Measurements from ENCODE around the gene OSBPL9. TPM values are rescaled to one million over a fixed set of nuclear protein-coding genes. Genes with fewer than 3 reads are reported as not detected.

The OSBPL9 gene
- polyA plus RNA-seq, 1 donor (not counting 4 experiments of a cell fraction or from before 2014, with no cell fraction given) = 62.7 TPM

- DNase-seq (ENCODE audit: low read depth, low spot score) (no peak), FAIRE-seq (no peak)
- no peak overlapping the region for H3K4me3 ChIP-seq (ENCODE audit: control insufficient read depth in 2 of 3, extremely low read depth in 1 of 3, insufficient read depth in 2 of 3, low read depth in 1 of 3, low read length in 3 of 3)
- H3K4me2 ChIP-seq (ENCODE audit: control insufficient read depth, extremely low read depth, insufficient read depth, low read depth, low read length) = no peak overlapping the region
- H3K27me3 ChIP-seq (ENCODE audit: control insufficient read depth, extremely low read depth, insufficient read depth, low read length) = no peaks in the 10 kb centered on the region
- dilution Hi-C loops (cut with MboI; ENCODE audit: extremely low pct_ligation_motif_present, low sequenced_read_pairs) = no loop called here
- H3K9me3 ChIP-seq (ENCODE audit: control insufficient read depth, low read depth, low read length) = no peaks in the 10 kb centered on the region
- no peak overlapping the region for H2AFZ ChIP-seq (ENCODE audit: control insufficient read depth, low read length)
- no peak overlapping the region for H3K9ac ChIP-seq (ENCODE audit: control insufficient read depth, extremely low read depth, insufficient read depth, low read length)
- no peaks in the 10 kb centered on the region for H4K20me1 ChIP-seq (ENCODE audit: control insufficient read depth, extremely low read depth, insufficient read depth, low read length)
- TF ChIP-seq, protein P1, sequence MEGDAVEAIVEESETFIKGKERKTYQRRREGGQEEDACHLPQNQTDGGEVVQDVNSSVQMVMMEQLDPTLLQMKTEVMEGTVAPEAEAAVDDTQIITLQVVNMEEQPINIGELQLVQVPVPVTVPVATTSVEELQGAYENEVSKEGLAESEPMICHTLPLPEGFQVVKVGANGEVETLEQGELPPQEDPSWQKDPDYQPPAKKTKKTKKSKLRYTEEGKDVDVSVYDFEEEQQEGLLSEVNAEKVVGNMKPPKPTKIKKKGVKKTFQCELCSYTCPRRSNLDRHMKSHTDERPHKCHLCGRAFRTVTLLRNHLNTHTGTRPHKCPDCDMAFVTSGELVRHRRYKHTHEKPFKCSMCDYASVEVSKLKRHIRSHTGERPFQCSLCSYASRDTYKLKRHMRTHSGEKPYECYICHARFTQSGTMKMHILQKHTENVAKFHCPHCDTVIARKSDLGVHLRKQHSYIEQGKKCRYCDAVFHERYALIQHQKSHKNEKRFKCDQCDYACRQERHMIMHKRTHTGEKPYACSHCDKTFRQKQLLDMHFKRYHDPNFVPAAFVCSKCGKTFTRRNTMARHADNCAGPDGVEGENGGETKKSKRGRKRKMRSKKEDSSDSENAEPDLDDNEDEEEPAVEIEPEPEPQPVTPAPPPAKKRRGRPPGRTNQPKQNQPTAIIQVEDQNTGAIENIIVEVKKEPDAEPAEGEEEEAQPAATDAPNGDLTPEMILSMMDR (optimal IDR thresholded peaks at IDR 0.05 in 1 of 3, IDR thresholded peaks at IDR 0.05 in 1 of 3, conservative IDR thresholded peaks at IDR 0.05 in 1 of 3; ENCODE audit: extremely low read depth in 1 of 3, insufficient read depth in 2 of 3, low read length in 3 of 3) = no peak
- no peak for TF ChIP-seq EZH2 (IDR thresholded peaks at IDR 0.05; ENCODE audit: low read length)
- H3K9me1 ChIP-seq (ENCODE audit: control insufficient read depth, extremely low read depth, insufficient read depth, low read length) = no peaks in the 10 kb centered on the region
- no peaks in the 10 kb centered on the region for H3K79me2 ChIP-seq (ENCODE audit: control insufficient read depth, insufficient read depth, low read length)
- no peak overlapping the region for H3K27ac ChIP-seq (ENCODE audit: control insufficient read depth, insufficient read depth, low read length)
- H3K4me1 ChIP-seq (ENCODE audit: control insufficient read depth, extremely low read depth, insufficient read depth, low read length) = no peaks in the 10 kb centered on the region
- no peaks in the 10 kb centered on the region for H3K36me3 ChIP-seq (ENCODE audit: control insufficient read depth in 2 of 2, extremely low read depth in 1 of 2, insufficient read depth in 2 of 2, low read length in 2 of 2)
Measured at GRCh38 chr1:51578383-51579109, 38.3 kb upstream of the OSBPL9 start.

DNA sequence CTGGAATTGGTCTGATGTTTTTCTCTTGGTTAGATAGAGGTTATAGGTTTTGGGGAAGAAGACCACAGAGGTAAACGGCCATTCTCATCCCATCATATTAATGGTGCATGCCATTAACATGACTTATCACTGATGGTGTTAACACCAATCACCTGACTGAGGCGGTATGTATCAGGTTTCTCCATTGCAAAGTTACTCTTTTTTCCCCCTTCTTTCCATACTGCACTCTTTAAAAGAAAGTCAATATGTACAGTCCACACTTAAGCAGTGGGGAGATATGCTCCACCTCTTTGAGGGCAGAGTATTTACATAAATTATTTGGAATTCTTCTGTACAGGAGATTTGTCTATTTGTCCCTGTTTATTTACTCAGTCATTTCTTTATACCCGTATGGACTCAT, 35.7 kb upstream of the OSBPL9 start:
- Histone ChIP-seq H3K27me3 (ENCODE audit: control insufficient read depth, extremely low read depth, insufficient read depth, low read length) (no peaks in the 10 kb centered on the region), H3K9me3 (ENCODE audit: control insufficient read depth, low read depth, low read length) (no peaks in the 10 kb centered on the region), H3K9me1 (ENCODE audit: control insufficient read depth, extremely low read depth, insufficient read depth, low read length) (no peaks in the 10 kb centered on the region), H3K79me2 (ENCODE audit: control insufficient read depth, insufficient read depth, low read length) (no peaks in the 10 kb centered on the region), H3K36me3 (ENCODE audit: control insufficient read depth in 2 of 2, extremely low read depth in 1 of 2, insufficient read depth in 2 of 2, low read length in 2 of 2) (no peaks in the 10 kb centered on the region), H3K4me1 (ENCODE audit: control insufficient read depth, extremely low read depth, insufficient read depth, low read length) (no peaks in the 10 kb centered on the region), H3K4me3 (ENCODE audit: control insufficient read depth in 2 of 3, extremely low read depth in 1 of 3, insufficient read depth in 2 of 3, low read depth in 1 of 3, low read length in 3 of 3) (no peak overlapping the region), H4K20me1 (ENCODE audit: control insufficient read depth, extremely low read depth, insufficient read depth, low read length) (no peaks in the 10 kb centered on the region), H2AFZ (ENCODE audit: control insufficient read depth, low read length) (no peak overlapping the region), H3K27ac (ENCODE audit: control insufficient read depth, insufficient read depth, low read length) (no peak overlapping the region), H3K4me2 (ENCODE audit: control insufficient read depth, extremely low read depth, insufficient read depth, low read depth, low read length) (no peak overlapping the region), H3K9ac (ENCODE audit: control insufficient read depth, extremely low read depth, insufficient read depth, low read length) (no peak overlapping the region)
- FAIRE-seq = no peak
- TF ChIP-seq EZH2 (IDR thresholded peaks at IDR 0.05; ENCODE audit: low read length) = no peak
- TF ChIP-seq, protein P1 (optimal IDR thresholded peaks at IDR 0.05 in 1 of 3, IDR thresholded peaks at IDR 0.05 in 1 of 3, conservative IDR thresholded peaks at IDR 0.05 in 1 of 3; ENCODE audit: extremely low read depth in 1 of 3, insufficient read depth in 2 of 3, low read length in 3 of 3) = no peak
- dilution Hi-C loops (cut with MboI; ENCODE audit: extremely low pct_ligation_motif_present, low sequenced_read_pairs) = no loop called here
- DNase-seq (ENCODE audit: low read depth, low spot score) = no peak

Measured in keratinocyte (primary cell).